ENCODE results near the gene PRXL2A.
"Not testable (repeated sequence)": the region's sequence is repeated elsewhere in the genome, so short reads cannot be mapped to it uniquely, and the experiment has no call there.

PRXL2A gene, protein sequence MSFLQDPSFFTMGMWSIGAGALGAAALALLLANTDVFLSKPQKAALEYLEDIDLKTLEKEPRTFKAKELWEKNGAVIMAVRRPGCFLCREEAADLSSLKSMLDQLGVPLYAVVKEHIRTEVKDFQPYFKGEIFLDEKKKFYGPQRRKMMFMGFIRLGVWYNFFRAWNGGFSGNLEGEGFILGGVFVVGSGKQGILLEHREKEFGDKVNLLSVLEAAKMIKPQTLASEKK

DNA sequence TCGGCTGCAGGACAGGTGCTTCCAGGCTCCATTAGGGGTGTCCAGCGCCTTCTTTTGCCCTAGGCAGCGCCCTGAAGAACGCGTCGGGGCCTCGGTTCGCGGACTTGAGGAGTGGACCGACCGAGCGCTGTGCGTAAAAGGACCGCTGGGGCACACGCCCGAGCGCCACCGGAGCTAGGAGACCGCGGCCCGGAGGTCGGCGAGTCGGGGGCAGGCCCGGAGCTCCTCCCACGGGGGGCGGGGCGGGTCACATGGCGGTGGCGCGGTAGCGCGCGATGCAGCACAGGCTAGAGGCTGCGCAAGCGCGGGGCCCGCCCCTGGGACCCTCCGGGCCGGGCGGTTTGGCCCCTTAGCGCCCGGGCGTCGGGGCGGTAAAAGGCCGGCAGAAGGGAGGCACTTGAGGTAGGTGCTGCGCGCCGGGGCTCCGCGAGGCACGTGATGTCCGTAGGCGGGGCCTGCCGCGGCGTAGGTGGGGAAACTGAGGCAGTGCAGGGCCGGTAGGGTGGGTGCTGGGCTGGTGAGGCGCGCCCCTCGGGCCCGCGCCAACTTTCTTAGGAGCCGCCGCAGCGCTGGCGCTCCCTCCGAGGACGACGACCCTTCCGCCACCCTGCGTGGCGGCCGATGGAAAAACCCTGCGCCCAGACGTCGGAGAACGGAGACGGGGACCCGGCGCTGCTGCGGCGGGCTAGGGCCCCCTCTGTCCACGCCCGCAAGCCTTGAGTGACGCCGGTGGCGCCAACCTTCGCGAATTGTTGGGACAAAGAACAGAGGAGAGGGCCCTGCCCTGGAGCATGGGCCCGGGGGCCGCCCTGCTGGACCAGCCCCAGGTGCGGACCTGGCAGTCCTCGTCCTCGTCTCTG is at the start of gene PRXL2A:
TSS of gene PRXL2A (plus strand) at position 310 of the 860 bp plus-strand sequence. CDS start 11,917 bp downstream, outside the sequence.
- DNase-seq: peak; percentile 70 to 95 (median 90)
- intact Hi-C loops (cut with DNase I): no loop called here

DNA sequence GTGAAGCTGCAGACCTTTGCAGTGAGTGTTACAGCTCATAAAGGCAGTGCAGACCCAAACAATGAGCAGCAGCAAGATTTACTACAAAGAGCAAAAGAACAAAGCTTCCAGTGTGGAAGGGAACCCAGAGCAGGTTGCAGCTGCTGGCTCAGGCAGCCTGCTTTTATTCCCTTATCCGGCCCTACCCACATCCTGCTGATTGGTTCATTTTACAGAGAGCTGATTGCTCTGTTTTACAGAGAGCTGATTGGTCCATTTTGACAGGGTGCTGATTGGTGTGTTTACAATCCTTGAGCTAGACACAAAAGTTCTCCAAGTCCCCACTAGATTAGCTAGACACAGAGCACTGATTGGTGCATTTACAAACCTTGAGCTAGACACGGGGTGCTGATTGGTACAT is 49.4 kb upstream of the PRXL2A start:
- intact Hi-C loops (cut with DNase I); DNase-seq: not testable (repeated sequence)

DNA sequence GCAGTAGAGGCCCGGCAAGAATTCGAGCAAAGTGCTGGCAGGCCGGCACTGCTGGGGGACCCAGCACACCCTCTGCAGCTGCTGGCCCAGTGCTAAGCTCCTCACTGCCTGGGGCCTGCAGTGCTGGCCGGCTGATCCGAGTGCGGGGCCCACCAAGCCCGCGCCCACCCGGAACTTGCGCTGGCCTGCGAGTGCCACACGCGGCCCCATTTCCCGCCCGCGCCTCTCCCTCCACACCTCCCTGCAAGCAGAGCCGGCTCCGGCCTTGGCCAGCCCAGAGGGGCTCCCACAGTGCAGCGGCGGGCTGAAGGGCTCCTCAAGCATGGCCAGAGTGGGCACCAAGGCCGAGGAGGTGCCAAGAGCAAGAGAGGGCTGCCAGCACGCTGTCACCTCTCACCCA is 48.7 kb upstream of the PRXL2A start:
- intact Hi-C loops (cut with DNase I): no loop called here
- no peak for DNase-seq

DNA sequence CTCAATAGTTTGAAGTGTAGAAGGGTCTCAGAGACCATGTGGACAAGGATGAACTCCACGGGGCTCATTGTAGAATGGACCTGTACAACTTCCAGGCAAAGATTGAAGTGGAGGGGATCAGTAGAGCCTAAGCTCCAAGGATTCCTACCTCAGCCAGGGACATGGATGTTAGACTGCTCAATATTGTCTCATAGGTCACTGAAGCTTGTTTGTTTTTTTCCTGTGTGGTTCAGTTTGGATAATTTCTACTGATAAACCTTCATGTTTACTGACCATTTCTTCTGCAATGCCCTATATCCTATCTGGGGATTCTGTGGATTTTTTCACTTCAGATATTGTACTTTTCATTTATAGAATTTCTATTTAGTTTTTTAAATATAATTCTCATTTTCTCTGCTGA is 42.8 kb upstream of the PRXL2A start:
- intact Hi-C loops (cut with DNase I): no loop called here

DNA sequence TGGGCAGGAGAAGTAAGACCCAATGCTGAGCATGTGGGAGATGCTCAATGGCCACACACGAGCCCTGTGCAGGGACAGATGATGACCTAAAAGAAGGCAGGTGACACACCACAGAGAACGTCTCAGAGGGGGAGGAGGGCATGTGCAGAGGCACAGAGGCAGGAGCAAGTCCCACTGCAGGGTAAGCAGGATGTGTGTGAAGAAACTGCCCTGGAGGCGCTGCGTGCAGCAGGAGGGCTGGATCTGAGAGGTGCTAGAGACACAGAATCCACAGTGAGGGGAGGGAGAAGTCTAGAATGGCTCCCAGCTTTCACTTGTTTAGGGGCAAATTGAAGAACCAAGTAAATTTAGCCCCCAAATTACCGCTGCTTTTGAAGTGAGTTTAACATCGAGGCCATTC is 36.9 kb upstream of the PRXL2A start:
- intact Hi-C loops (cut with DNase I): no loop called here
- DNase-seq: no peak

More for the DNA sequence above, 42.8 kb upstream of the PRXL2A start:
- DNase-seq: no peak

DNA sequence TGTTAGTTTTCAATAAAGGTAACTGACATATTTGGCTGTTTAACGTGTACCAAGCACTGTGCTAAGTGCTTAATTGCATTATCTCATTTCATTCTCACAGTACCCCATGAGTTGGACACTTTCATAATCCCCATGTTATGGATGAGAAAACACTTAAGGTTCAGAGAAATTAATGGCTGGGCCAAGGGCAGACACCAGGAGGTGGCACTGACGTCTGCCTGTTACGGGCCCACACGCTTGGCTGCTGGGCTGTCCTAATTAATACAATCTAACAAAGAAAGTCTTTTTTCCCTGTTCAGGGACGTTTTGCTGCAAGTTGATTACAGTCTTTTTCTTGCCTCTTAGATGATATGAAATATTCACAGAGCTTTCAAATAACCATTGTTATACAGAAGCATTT is 35.7 kb upstream of the PRXL2A start:
- DNase-seq: peak in 4 of 42 donors; percentile 19 to 28 (median 22)
- intact Hi-C loops (cut with DNase I): no loop called here

DNA sequence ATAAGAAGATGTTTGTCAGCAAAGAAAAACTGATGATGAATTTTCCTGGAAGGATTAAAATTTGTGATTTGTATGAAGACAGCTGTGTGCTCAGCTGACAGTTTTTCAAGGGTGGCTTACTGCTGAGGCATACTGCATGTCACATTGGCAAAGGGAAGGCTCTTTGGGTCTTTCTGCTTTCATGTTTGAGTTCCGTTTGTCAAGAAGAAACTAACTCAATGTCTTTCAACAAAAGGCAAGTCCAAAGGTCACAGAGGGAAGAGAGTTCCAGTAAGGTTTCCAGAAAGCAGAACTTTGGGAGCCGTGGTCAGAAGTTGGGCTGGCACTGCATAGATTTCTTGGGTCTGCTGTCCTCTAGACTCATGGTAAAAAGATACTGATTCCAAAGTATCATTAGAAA is 34.8 kb upstream of the PRXL2A start:
- DNase-seq: no peak
- intact Hi-C loops (cut with DNase I): no loop called here

DNA sequence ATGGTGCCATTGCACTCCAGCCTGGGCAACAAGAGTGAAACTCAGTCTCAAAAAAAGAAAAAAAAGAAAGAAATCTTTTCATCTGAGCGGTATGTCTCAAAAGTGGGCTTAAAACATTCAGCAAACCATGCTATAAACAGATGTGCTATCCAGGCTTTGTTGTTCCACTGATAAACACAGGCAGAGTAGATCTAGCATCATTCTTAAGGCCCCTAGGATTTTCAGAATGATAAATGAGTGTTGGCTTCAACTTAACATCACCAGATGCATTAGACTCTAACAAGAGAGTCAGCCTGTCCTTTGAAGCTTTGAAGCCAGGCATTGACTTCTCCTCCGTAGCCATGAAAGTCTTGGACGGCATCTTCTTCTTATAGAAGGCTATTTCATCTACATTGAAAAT is 28.6 kb upstream of the PRXL2A start:
- intact Hi-C loops (cut with DNase I): no loop called here
- no peak for DNase-seq

DNA sequence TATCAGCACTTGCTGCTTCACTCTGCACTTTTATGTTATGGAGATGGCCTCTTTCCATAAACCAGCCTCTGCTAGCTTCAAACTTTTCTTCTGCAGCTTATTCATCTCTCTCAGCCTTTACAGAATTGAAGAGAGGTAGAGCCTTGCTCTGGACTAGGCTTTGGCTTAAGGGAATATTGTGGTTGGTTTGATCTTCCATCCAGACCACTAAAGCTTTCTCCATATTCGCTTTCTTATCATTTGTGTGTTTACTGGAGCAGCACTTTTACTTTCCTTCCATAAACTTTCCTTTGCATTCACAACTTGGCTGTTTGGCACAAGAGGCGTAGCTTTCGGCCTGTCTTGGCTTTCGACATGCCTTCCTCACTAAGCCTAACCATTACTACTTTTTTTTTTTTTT is 28.2 kb upstream of the PRXL2A start:
- DNase-seq: no peak

DNA sequence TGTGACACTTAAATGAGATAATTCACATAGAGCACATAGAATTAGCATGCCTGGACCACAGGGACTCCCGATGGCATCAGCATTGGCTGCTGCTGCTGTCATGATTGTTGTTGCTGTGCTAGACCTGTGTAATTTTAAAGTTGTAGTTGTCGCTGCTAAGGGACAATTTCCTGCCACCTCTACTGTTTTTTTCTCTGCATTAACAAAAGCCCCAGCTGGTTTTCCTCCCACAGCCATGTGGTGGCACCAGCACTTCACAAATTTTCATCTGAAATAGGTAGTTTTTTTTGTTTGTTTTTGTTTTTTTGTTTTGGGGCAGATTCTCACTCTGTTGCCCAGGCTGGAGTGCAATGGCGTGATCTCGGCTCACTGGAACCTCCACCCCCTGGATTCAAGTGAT is 25.4 kb upstream of the PRXL2A start:
- DNase-seq: peak in 37 of 42 donors; percentile 13 to 69 (median 44)
- intact Hi-C loops (cut with DNase I): no loop called here

More for the DNA sequence above, 28.2 kb upstream of the PRXL2A start:
- intact Hi-C loops (cut with DNase I): no loop called here

DNA sequence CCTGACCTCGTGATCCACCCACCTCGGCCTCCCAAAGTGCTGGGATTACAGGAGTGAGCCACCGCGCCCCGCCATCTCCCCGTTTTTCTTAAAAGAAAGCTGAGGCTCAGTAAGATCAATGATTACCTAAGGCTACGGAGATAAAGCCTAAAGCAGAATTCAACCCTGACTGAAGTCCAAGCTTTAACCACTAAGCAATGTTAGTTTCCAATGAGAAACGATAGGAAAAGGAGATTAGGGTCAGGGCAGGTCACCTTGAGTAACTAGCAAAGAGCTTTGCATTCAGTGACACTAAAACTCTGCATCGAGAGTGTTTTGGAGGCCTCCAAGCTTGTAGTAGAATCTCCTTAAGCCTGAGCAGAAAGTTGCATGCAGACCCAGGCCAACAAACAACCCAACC is 17.6 kb upstream of the PRXL2A start:
- DNase-seq: no peak
- intact Hi-C loops (cut with DNase I): no loop called here

DNA sequence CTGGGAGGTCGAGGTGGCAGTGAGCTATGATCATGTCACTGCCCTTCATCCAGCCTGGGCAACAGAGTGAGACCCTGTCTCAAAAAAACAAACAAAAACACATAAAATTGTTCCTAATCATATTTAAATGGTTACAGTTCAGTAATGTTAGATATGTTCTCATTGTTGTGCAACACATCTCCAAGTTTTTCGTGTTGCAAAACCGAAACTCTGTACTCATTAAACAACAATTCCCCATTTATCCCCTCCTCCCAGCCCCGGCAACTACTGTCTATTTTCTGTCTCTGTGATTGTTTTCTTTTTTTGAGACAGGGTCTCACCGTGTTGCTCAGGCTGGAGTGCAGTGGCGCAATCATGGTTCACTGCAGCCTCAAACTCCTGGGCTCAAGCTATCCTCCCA is 16.1 kb upstream of the PRXL2A start:
- intact Hi-C loops (cut with DNase I): no loop called here

DNA sequence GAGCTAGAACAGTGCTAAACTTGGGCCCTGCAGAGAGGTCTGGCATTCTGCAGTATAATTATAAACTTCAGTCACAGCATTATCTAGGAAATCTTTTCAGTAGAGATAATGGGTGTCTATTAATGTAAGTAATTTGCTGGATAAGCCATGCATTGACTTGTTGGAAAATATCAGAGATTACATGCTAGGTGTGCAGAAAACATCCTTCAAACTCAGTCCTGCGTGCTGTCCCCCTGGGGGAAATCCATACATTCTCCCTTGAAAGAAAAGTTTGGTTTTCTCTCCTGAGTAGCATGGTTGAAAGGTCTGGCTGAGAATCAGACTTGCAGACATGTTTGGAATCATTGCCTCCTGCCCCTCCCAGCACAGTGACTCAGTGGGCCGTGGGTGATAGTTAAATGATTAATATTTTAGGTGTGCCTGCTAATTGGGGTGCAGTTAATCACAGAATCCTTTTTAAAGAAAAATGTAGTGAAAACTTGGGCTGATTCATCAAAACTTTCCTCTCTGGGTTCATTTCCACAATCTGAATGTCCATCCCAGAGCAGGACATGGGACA is 13.9 kb upstream of the PRXL2A start:
- intact Hi-C loops (cut with DNase I): no loop called here
- DNase-seq: no peak

More for the DNA sequence above, 16.1 kb upstream of the PRXL2A start:
- no peak for DNase-seq

DNA sequence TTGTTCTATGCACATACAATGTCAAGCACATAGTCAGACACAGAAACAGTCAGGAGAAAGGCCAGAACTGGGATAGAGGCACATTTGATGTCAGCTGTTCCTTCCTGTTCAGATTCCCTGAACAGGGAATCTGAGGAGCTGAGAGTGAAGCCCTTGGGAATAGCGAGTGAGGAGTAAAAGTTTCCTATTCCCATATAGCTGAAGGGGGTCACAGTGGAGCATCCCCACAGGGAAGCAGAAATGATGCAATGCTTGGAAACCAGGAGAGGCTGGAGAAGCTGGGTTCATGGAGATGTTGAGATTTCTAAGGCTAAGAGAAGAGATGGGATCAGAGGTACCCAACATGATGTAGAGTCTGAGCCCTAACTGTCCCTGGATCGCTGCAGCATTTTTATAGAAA is 11.3 kb upstream of the PRXL2A start:
- intact Hi-C loops (cut with DNase I): no loop called here
- DNase-seq: no peak

DNA sequence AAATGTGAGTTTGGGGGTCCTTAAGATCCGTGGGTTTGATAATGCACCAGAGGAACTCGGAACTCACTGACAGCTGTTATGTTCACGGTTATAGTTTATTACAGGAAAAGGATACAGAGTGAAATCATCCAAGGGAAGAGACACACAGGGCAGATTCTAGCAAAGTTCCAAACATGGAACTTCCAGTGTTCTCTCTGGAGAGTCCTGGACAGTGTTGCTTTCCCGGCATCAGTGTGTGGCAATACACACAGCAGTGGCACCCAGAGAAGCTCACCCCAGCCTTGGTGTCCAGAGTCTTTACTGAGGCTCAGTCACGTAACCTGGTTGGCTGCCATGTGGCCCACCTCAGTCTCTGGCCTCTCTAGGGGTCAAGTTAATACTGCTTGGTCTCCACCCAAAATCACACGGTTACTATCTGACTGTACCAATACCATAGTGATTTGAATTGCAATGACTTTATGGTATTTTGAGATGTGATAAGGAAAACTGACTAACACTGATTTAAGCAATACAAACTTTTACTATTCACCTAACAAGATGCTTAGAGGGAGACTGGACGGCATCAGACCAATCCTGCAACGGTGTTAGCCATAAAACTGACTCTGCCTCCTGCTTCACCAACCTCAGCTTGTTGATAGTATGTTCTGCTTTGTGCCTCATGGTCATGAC is 8.1 kb upstream of the PRXL2A start:
- intact Hi-C loops (cut with DNase I): no loop called here
- DNase-seq: no peak

DNA sequence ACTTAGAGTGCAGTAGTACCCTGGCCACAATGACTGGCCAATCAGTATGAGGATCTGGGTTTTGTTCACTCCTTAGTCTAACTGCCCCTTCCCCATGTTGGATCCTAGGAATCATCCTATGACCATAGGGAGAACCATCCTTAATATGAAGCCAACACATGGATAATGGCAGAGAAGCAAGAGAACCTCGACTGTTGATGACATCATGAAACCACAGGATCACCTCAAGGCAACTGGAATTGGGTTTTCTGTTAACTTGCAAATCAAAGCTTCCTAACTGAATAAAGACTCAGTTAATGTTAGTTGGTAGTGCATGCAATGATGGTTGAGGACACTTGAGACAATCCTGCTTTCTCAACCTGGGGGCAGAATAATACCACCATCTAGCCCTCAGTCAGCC is 3.3 kb upstream of the PRXL2A start:
- DNase-seq: no peak
- intact Hi-C loops (cut with DNase I): no loop called here

DNA sequence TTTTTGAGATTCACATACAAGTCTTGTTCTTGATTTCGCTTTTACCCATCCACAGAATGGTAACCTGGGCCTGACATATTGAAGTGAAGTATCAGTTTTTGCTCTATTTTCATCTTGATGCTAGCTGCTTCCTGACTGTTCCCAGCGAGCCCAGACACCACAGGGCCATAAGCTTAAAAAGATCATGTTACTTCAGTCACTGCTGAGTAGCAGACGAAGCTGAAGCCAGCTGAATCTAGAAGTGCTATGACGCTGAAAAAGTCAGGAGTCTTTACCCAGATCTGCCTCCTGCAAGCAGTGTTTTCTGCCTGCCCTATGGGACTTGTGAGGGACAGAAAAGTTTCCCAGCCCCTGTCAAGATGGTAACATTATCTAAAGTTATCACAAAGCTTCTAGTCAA is 2.7 kb upstream of the PRXL2A start:
- DNase-seq: no peak
- intact Hi-C loops (cut with DNase I): no loop called here

DNA sequence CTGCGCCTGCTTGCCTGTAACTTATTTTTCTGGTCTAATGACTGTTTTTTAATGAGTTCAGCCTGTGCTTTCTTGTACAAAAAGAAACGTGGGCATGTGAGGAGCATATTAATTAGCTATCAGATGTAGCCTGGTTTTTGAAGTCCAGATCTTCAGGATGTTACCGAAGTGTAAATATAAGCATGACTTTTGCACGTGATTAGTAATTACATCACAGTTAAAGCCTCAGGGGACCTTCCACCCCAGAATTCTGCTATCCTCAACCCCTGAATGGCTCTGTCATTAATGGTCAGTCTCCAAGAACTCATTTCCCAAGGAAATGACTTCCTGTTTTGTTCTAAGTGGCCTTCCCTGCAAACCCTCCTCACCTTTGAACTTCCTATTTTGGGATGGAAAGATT is 2.1 kb upstream of the PRXL2A start:
- no peak for DNase-seq
- intact Hi-C loops (cut with DNase I): no loop called here

DNA sequence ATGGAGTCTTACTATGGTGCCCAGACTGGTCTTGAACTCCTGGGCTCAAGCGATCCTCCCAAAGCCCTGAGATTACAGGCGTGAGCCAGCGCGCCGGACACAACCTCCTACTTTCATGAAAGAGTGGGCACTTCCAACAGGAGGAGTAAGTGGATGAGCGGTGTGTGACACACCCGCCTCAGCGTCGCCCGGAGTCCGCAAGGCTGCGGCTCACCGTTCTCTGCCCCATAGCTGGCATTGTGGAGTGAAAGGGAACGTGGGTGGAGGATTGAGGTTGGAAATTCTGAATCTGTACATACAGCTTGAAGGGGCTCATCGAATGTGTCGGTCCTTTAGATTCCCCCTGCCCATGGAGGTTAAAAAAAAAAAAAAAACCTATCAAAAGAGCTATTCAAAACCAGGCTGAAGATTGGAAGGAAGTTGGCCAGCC is 524 bp upstream of the PRXL2A start:
- intact Hi-C loops (cut with DNase I): no loop called here
- DNase-seq: peak in 20 of 42 donors; percentile 9 to 62 (median 28)

DNA sequence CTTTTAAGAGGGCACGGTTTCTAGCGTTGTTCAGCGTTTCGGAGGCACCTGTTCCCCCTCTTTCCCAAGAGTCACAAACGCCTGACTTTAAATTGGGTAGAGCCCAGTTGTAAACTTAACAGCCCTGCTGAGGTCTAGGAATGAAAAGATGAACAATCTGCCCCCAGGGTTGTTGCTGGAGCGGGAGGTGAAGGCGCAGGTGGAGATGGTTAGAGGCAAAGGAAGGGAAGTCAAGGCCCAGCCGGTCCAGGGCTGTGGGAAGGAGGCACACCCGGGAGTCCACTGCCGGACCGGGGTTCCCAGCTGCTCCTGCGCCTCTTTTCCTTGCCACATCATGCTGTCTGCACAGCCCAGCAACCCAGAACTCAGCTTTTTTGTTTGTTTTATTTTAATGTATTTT is 770 bp downstream of the PRXL2A start:
- DNase-seq: peak in 20 of 42 donors; percentile 19 to 60 (median 32)
- intact Hi-C loops (cut with DNase I): no loop called here

All from head of caudate nucleus (tissue), 42 donors.